GM12891 (cell line): Measurements from ENCODE around the gene CAPN10.

Experiments
- POLR2A ChIP-seq: IDR thresholded peaks from 2 replicates; pipeline ENCODE4 v1.6.1; 2011; ENCODE audit warnings: low read depth, low read length, control low read depth
- POLR2AphosphoS5 ChIP-seq: IDR thresholded peaks from 2 replicates; pipeline ENCODE4 v1.6.1; 2011; ENCODE audit warnings: low read depth, low read length, control low read depth
- POU2F2 ChIP-seq: IDR thresholded peaks from 2 replicates; pipeline ENCODE4 v1.6.1; 2011; ENCODE audit warnings: low read depth, mild to moderate bottlenecking, control low read depth, low read length, moderate library complexity
- TAF1 ChIP-seq: IDR thresholded peaks from 2 replicates; pipeline ENCODE4 v1.6.1; 2011; ENCODE audit warnings: low read depth, low read length, control low read depth

- TF ChIP-seq POLR2A (no peak), POU2F2 (no peak), POLR2AphosphoS5 (no peak), TAF1 (no peak)
These were observed 45.8 kb downstream of the CAPN10 start for GRCh38 chr2:240632306-240632721.
